Omental fat pad (tissue), 4 donors: ENCODE results near the gene NOL4. TPM values are rescaled to one million over a fixed set of nuclear protein-coding genes. Genes with fewer than 3 reads are reported as not detected.
A peak's percentile ranks its signal among the peaks of the same experiment; 100 is the strongest.
"Not testable (repeated sequence)": the region's sequence is repeated elsewhere in the genome, so short reads cannot be mapped to it uniquely, and the experiment has no call there.

ENCODE experiments used
- ATAC-seq: fragments of 150-250 bp; one replicate; pipeline ENCODE4 v1.9.1; 2016; ENCODE audit warnings: mild to moderate bottlenecking, moderate library complexity; ENCODE audit not compliant: low FRiP score
- DNase-seq: peaks from one replicate; pipeline ENCODE4 v3.0.0-alpha.2; 2019; ENCODE audit warnings: low spot score
- total RNA-seq, 4 donors: library from RNA; depleted of rRNA; stranded (reverse); fragments of >200 nt; gene quantifications; one replicate each; pipeline ENCODE4 v1.1.0, GENCODE V29; 2016
- TF ChIP-seq, protein P1 (sequence below), 3 donors: fragments of 450-650 bp; IDR thresholded peaks; one replicate each; pipeline ENCODE4 v1.5.1; 2016 to 2017; ENCODE audit warnings: antibody characterized with exemption in 3 of 3, mild to moderate bottlenecking in 3 of 3, moderate library complexity in 2 of 3

The NOL4 gene, protein sequence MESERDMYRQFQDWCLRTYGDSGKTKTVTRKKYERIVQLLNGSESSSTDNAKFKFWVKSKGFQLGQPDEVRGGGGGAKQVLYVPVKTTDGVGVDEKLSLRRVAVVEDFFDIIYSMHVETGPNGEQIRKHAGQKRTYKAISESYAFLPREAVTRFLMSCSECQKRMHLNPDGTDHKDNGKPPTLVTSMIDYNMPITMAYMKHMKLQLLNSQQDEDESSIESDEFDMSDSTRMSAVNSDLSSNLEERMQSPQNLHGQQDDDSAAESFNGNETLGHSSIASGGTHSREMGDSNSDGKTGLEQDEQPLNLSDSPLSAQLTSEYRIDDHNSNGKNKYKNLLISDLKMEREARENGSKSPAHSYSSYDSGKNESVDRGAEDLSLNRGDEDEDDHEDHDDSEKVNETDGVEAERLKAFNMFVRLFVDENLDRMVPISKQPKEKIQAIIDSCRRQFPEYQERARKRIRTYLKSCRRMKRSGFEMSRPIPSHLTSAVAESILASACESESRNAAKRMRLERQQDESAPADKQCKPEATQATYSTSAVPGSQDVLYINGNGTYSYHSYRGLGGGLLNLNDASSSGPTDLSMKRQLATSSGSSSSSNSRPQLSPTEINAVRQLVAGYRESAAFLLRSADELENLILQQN
- total RNA-seq, result under 1 TPM in 1 of 4 donors, not detected in 3; 0.79 TPM

DNA sequence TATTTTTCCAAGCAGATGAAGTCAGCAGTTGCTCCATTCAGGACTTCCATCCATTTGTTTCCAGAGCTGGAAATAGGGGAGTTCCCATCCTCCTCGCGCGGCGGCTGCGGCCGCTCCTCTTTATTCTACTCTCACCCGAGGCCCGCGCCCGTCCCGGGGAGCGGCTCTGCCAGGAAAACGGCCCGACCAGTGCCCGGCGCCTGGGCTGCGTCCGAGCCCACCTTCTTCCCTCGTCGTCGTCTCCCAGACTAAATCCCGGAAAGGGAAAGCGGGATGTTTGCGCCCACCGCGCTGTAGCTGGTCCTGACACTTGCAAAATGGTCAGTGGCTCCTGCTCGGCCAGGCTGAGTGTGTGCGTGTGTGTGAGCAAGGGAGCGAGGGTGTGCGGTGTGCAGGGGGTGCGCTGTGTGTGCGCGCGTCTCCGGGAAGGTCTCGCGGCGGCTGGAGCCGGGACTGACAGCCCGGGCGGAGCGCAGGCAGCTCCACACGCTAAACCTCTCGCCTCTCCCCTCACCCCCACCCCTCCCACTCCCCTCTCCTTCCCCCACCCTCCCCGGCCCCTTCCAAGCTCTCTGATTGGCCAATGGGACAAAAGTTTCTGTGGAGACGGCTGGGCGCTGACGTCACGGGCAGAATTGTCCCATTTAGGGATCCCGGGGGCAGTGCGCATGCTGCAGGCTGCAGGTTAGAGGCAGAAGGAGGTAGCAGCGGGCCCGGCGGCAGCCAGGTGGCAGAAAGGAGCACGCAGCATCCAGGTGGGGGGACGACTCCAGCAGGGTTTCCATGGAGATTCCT lies at the start of gene NOL4:
Gene NOL4 (minus strand): TSS at position 491 of the 795 bp plus-strand sequence. CDS start 1,660 bp downstream, outside the sequence.
- ATAC-seq, result peak; percentile 53
- DNase-seq, result no peak
- TF ChIP-seq, protein P1, sequence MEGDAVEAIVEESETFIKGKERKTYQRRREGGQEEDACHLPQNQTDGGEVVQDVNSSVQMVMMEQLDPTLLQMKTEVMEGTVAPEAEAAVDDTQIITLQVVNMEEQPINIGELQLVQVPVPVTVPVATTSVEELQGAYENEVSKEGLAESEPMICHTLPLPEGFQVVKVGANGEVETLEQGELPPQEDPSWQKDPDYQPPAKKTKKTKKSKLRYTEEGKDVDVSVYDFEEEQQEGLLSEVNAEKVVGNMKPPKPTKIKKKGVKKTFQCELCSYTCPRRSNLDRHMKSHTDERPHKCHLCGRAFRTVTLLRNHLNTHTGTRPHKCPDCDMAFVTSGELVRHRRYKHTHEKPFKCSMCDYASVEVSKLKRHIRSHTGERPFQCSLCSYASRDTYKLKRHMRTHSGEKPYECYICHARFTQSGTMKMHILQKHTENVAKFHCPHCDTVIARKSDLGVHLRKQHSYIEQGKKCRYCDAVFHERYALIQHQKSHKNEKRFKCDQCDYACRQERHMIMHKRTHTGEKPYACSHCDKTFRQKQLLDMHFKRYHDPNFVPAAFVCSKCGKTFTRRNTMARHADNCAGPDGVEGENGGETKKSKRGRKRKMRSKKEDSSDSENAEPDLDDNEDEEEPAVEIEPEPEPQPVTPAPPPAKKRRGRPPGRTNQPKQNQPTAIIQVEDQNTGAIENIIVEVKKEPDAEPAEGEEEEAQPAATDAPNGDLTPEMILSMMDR (IDR thresholded peaks at IDR 0.05), result no peak

DNA sequence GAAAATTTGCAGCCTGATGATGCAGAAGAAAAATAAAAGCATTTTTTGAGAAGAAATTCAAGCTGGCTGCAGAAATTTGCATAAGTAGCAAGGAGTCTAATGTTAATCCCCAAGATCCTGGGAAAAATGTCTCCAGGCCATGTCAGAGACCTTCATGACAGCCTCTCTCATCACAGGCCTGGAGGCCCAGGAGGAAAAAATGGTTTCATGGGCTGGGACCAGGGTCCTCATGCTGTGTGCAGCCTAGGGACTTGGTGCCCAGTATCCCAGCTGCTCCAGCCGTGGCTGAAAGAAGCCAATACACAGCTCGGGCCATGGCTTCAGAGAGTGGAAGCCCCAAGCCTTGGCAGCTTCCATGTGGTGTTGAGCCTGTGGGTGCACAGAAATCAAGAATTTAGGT lies 41.3 kb upstream of the NOL4 start:
- not testable (repeated sequence) for DNase-seq, ATAC-seq

DNA sequence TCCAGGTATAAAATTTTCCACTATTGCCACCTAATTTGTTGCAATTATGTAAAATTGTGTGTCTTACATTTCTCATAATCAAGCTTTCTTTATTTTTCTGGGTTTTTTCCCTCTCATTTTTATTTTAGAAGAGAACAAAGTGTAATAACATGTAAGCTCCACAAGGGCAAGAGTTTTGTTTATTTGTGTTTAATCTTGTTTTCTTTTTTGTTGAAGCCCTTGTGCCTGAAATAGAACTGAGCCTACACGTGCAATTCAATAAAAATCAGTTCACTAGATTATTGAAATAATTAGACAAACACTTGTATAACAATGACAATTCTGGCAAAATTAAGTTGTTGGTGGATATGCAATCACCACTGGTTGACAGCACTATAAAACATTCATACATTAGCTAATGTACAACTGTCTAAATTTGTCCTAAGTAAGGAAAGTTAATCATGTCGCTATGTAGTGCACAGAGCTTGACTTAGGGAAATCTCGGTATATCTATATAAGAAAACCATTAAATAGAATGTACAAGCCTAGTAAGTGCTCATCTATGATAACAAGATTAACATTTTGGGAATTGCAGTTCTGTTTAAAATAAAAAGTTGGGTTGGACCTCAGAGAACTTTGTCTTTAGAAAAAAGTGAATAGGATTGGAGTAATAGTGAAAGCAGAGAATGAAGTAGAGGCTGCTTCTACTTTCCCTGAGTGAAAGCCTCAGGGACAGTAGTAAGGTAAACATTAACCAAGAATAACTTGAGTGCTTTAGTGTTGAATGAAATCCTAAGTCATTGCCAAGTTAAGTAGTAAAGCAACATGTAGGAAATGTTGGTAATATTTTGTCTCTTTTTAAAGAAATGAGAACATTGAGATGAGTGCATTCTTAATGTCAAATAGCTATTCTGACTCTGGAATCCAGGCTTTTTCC lies 37.4 kb upstream of the NOL4 start:
- TF ChIP-seq, protein P1 (IDR thresholded peaks at IDR 0.05), result no peak
- no peak for ATAC-seq

DNA sequence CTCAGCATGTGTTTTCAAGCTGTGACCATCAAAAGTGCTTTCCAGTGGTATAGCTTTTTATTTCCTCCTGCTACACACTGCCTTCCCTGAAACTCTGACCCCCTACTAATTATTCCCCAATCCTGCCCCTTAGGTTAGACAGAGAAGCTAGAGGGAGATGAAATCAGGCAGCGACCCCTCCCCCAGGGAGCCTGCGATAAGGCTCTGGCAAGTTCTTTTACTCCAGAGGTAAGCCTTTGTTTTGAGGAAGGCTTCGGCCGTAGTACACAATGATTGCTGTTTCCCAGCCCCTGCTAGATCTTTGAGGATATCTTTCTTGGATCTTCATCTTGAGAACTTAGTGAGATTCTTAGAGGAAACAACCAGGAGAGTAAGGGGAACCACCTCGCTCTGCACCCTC lies 33.5 kb upstream of the NOL4 start:
- TF ChIP-seq, protein P1 (IDR thresholded peaks at IDR 0.05), result no peak
- ATAC-seq, result no peak

More for the DNA sequence above, 37.4 kb upstream of the NOL4 start:
- no peak for DNase-seq

DNA sequence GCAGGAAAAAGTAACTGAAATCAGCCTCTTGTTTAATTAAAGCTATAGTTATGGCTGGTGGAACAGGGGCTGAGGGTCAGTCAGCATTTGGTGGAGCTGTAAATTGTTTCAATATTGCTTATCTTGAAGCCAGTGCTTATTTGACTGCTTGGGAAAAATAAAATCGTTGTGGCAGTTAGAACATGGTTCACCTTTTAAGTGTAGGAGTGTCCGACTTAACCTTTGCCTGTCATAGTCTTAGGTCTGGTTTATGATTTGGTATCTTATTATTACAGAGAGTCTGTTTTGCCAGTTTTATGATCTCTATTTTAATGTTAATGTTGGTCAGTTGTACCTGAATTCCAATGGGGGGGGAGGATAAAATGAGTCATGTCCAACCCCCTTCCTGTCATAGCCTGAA lies 27.2 kb upstream of the NOL4 start:
- TF ChIP-seq, protein P1 (IDR thresholded peaks at IDR 0.05), result no peak
- no peak for DNase-seq

More for the DNA sequence above, 33.5 kb upstream of the NOL4 start:
- no peak for DNase-seq

DNA sequence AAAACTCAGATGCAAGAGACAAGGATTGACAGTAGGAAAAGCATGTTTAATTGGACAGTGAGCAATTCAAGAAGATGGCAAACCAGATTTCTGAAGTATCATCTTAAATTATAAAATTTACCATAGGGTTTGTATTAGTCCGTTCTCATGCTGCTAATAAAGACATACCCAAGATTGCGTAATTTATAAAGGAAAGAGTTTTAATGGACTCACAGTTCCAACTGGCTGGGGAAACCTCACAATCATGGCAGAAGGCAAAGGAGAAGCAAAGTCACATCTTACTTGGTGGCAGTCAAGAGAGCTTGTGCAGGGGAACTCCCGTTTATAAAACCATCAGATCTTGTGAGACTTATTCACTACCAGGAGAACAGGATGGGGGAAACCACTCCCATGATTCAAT lies 24.0 kb upstream of the NOL4 start:
- no peak for ATAC-seq
- DNase-seq, result no peak
- TF ChIP-seq, protein P1 (IDR thresholded peaks at IDR 0.05), result no peak

More for the DNA sequence above, 27.2 kb upstream of the NOL4 start:
- no peak for ATAC-seq
